Breast epithelium (tissue), 3 donors: ENCODE results near the gene NUAK1.

ENCODE experiments used
- CTCF ChIP-seq, 3 donors: fragments of 450-650 bp; IDR thresholded peaks; one replicate each; pipeline ENCODE4 v1.5.1; 2016 to 2017; ENCODE audit warnings: antibody characterized with exemption in 3 of 3, mild to moderate bottlenecking in 3 of 3, moderate library complexity in 3 of 3
- POLR2A ChIP-seq: fragments of 450-650 bp; IDR thresholded peaks from one replicate; pipeline ENCODE4 v1.6.1; 2016; ENCODE audit warnings: antibody characterized with exemption, mild to moderate bottlenecking, moderate library complexity
- POLR2AphosphoS5 ChIP-seq, 3 donors: sonication (generic); formaldehyde crosslinking; IDR thresholded peaks; one replicate each; pipeline ENCODE4 v1.6.1; 2017; ENCODE audit warnings: antibody characterized with exemption in 3 of 3

GRCh38 chr12:106032623-106032925 is 106.2 kb downstream of the NUAK1 start:
- no peak for TF ChIP-seq POLR2A
- no peak for TF ChIP-seq CTCF (IDR thresholded peaks at IDR 0.05)
- no peak for TF ChIP-seq POLR2AphosphoS5 (IDR thresholded peaks at IDR 0.05)
